PC-3 (cell line): Measurements from ENCODE around the gene GFOD1. TPM values are rescaled to one million over a fixed set of nuclear protein-coding genes. Genes with fewer than 3 reads are reported as not detected.

Experiments
- ATAC-seq: fragments of 200-7000 bp; cut with Tn5 transposase; 2 replicates; pipeline ENCODE4 v1.9.1; 2020; ENCODE audit warnings: mild to moderate bottlenecking, moderate library complexity
- BruUV-seq: library from RNA; stranded (reverse); fragments of 400-500 nt; replicated peaks from 2 replicates; lab custom pipeline; 2021; lab: Mats Ljungman, UMichigan
- CTCF ChIA-PET: fragments of 300-600 bp; sonication (Branson Sonifier 250); formaldehyde crosslinking; loops from one replicate; lab custom pipeline; 2022; ENCODE audit warnings: antibody characterized with exemption; lab: Charles Lee
- POLR2A ChIA-PET: fragments of 300-600 bp; sonication (Branson Sonifier 250); formaldehyde crosslinking; loops from one replicate; lab custom pipeline; 2022; ENCODE audit warnings: antibody characterized with exemption; ENCODE audit not compliant: unreplicated experiment; lab: Charles Lee
- DNase-seq: peaks from one replicate; pipeline ENCODE4 v3.0.0-alpha.2; 2015
- H2AFZ ChIP-seq: fragments of 300-600 bp; sonication (generic); 2 replicates; pipeline ENCODE4 v1.6.0; 2016; ENCODE audit warnings: antibody characterized with exemption, low read length
- H3F3A ChIP-seq: fragments of 300-600 bp; sonication (generic); one replicate; pipeline ENCODE4 v1.6.0; 2017; ENCODE audit warnings: antibody characterized with exemption, low read length, control low read depth, mild to moderate bottlenecking; ENCODE audit not compliant: unreplicated experiment
- H3K27ac ChIP-seq: fragments of 300-600 bp; sonication (generic); 2 replicates; pipeline ENCODE4 v1.5.1; 2016; ENCODE audit warnings: mild to moderate bottlenecking, low read length
- H3K27me3 ChIP-seq: fragments of 300-600 bp; sonication (generic); 2 replicates; pipeline ENCODE4 v1.6.1; 2016; ENCODE audit warnings: low read length, mixed read lengths
- H3K36me3 ChIP-seq: fragments of 300-600 bp; sonication (generic); 2 replicates; pipeline ENCODE4 v1.6.1; 2016; ENCODE audit warnings: low read depth, mixed run types, low read length, mixed read lengths
- H3K4me1 ChIP-seq: fragments of 300-600 bp; sonication (generic); 2 replicates; pipeline ENCODE4 v1.5.1; 2016; ENCODE audit warnings: low read length; ENCODE audit not compliant: insufficient read depth
- H3K4me2 ChIP-seq: fragments of 300-600 bp; sonication (generic); 2 replicates; pipeline ENCODE4 v1.6.0; 2016; ENCODE audit warnings: low read length
- H3K4me3 ChIP-seq: fragments of 300-600 bp; sonication (generic); 2 replicates; pipeline ENCODE4 v1.5.1; 2016; ENCODE audit warnings: mild to moderate bottlenecking, low read length, mixed read lengths
- H3K79me2 ChIP-seq: fragments of 300-600 bp; sonication (generic); 2 replicates; pipeline ENCODE4 v1.6.1; 2017; ENCODE audit warnings: low read length, mixed read lengths
- H3K9ac ChIP-seq: fragments of 300-600 bp; sonication (generic); 2 replicates; pipeline ENCODE4 v1.6.0; 2016; ENCODE audit warnings: mild to moderate bottlenecking, low read length
- H3K9me2 ChIP-seq: fragments of 300-600 bp; sonication (generic); replicated peaks from 2 replicates; pipeline ENCODE4 v1.6.1; 2016; ENCODE audit warnings: mixed run types, low read length, mixed read lengths
- H3K9me3 ChIP-seq: fragments of 300-600 bp; sonication (generic); 2 replicates; pipeline ENCODE4 v1.6.1; 2016; ENCODE audit warnings: low read length, mixed read lengths
- H4K20me1 ChIP-seq: fragments of 300-600 bp; sonication (generic); 2 replicates; pipeline ENCODE4 v1.6.1; 2016; ENCODE audit warnings: low read length, mixed read lengths
- CTCF ChIP-seq: fragments of 300-600 bp; sonication (generic); conservative IDR thresholded peaks from 2 replicates; pipeline ENCODE4 v1.5.1; 2017; ENCODE audit warnings: antibody characterized with exemption, low read depth, mild to moderate bottlenecking, low read length
- EZH2 ChIP-seq: fragments of 300-600 bp; sonication (generic); IDR thresholded peaks from one replicate; pipeline ENCODE4 v1.6.1; 2017; ENCODE audit warnings: antibody characterized with exemption, mild to moderate bottlenecking, low read length; ENCODE audit not compliant: unreplicated experiment
- EZH2phosphoT487 ChIP-seq: fragments of 300-600 bp; sonication (generic); IDR thresholded peaks from 2 replicates; pipeline ENCODE4 v1.6.1; 2018; ENCODE audit warnings: mild to moderate bottlenecking, antibody characterized with exemption, low read length, borderline replicate concordance
- intact Hi-C: fragments of 100-400 bp; cut with micrococcal nuclease; formaldehyde crosslinking; loops from 2 replicates; pipeline ENCODE4 v1.9.0; 2023
- total RNA-seq: library from RNA; depleted of rRNA; stranded (reverse); fragments of >200 nt; gene quantifications from 2 replicates; pipeline ENCODE4 v1.2.3, GENCODE V29; 2014

Gene GFOD1
- total RNA-seq, 1 experiment from 2014 or later: 16.0 TPM

- DNase-seq (peak; percentile 66), ATAC-seq (peak; percentile 58)
- H3K9ac ChIP-seq: no peak overlapping the region
- POLR2A ChIA-PET: no interaction called here
- no peak overlapping the region; the same call in 1 of the 2 replicates for H3K4me3 ChIP-seq
- H3K9me2 ChIP-seq: no peaks in the 10 kb centered on the region
- no TSS peak for BruUV-seq
- peak overlapping the region; percentile 69 for H3K4me2 ChIP-seq
- no peaks in the 10 kb centered on the region for H3K79me2 ChIP-seq
- intact Hi-C loops: no loop called here
- H2AFZ ChIP-seq: no peak overlapping the region
- no peaks in the 10 kb centered on the region for H3K36me3 ChIP-seq
- CTCF ChIA-PET: interaction anchor here (1.0 kb wide), 1 partner anchor 221 kb away, joined by 3 read pairs; no protein-coding TSS in a partner anchor
- peak overlapping the region; percentile 62 for H3K27ac ChIP-seq
- TF ChIP-seq EZH2phosphoT487 (no peak), CTCF (no peak), EZH2 (no peak)
- peaks cover 33% of the 10 kb centered on the region for H3K4me1 ChIP-seq
- no peaks in the 10 kb centered on the region for H3K9me3 ChIP-seq
- peaks cover 3% of the 10 kb centered on the region for H3F3A ChIP-seq
- H4K20me1 ChIP-seq: no peaks in the 10 kb centered on the region
- no peaks in the 10 kb centered on the region for H3K27me3 ChIP-seq
These were observed 132.9 kb downstream of the GFOD1 start for GRCh38 chr6:13354331-13355042.

- BruUV-seq: no TSS peak
- Histone ChIP-seq H3K9ac (no peak overlapping the region), H3K9me3 (no peaks in the 10 kb centered on the region), H3K36me3 (no peaks in the 10 kb centered on the region), H3K9me2 (no peaks in the 10 kb centered on the region), H3K79me2 (no peaks in the 10 kb centered on the region), H3K4me2 (no peak overlapping the region), H3K27ac (no peak overlapping the region), H4K20me1 (no peaks in the 10 kb centered on the region), H2AFZ (no peak overlapping the region), H3K4me3 (no peak overlapping the region), H3K4me1 (peaks cover 33% of the 10 kb centered on the region), H3F3A (peaks cover 3% of the 10 kb centered on the region), H3K27me3 (no peaks in the 10 kb centered on the region)
- DNase-seq (no peak), ATAC-seq (no peak)
- ChIA-PET POLR2A (no interaction called here), CTCF (no interaction called here)
- no peak for TF ChIP-seq CTCF
- no peak for TF ChIP-seq EZH2
- TF ChIP-seq EZH2phosphoT487: no peak
- intact Hi-C loops: no loop called here
These were observed 135.2 kb downstream of the GFOD1 start for GRCh38 chr6:13352165-13352564.

- no peak overlapping the region for H3K4me2 ChIP-seq
- POLR2A ChIA-PET: no interaction called here
- BruUV-seq: no TSS peak
- no peak overlapping the region for H3K4me3 ChIP-seq
- H3K4me1 ChIP-seq: peaks cover 27% of the 10 kb centered on the region
- H3K27me3 ChIP-seq: no peaks in the 10 kb centered on the region
- H3K27ac ChIP-seq: no peak overlapping the region
- H3K9me3 ChIP-seq: no peaks in the 10 kb centered on the region
- H3K36me3 ChIP-seq: no peaks in the 10 kb centered on the region
- no peak for TF ChIP-seq EZH2phosphoT487
- no peak for TF ChIP-seq EZH2
- no peak for TF ChIP-seq CTCF
- CTCF ChIA-PET: no interaction called here
- no peaks in the 10 kb centered on the region for H4K20me1 ChIP-seq
- DNase-seq (no peak), ATAC-seq (no peak)
- H3K9me2 ChIP-seq: no peaks in the 10 kb centered on the region
- H2AFZ ChIP-seq: no peak overlapping the region
- intact Hi-C loops: no loop called here
- H3F3A ChIP-seq: peaks cover 2% of the 10 kb centered on the region
- H3K9ac ChIP-seq: no peak overlapping the region
- no peaks in the 10 kb centered on the region for H3K79me2 ChIP-seq
These were observed 136.1 kb downstream of the GFOD1 start for GRCh38 chr6:13351271-13351670.
